ENCODE results near the gene TDRD3. TPM values are rescaled to one million over a fixed set of nuclear protein-coding genes. Genes with fewer than 3 reads are reported as not detected.

TDRD3 gene
- total RNA-seq, 1 donor from 2014 or later: 25.6 TPM

GRCh38 chr13:60441761-60442160, 44.7 kb downstream of the TDRD3 start:
- H3K4me1 ChIP-seq: no peaks in the 10 kb centered on the region
- no peak overlapping the region for H3K4me3 ChIP-seq
- TF ChIP-seq, protein P1, sequence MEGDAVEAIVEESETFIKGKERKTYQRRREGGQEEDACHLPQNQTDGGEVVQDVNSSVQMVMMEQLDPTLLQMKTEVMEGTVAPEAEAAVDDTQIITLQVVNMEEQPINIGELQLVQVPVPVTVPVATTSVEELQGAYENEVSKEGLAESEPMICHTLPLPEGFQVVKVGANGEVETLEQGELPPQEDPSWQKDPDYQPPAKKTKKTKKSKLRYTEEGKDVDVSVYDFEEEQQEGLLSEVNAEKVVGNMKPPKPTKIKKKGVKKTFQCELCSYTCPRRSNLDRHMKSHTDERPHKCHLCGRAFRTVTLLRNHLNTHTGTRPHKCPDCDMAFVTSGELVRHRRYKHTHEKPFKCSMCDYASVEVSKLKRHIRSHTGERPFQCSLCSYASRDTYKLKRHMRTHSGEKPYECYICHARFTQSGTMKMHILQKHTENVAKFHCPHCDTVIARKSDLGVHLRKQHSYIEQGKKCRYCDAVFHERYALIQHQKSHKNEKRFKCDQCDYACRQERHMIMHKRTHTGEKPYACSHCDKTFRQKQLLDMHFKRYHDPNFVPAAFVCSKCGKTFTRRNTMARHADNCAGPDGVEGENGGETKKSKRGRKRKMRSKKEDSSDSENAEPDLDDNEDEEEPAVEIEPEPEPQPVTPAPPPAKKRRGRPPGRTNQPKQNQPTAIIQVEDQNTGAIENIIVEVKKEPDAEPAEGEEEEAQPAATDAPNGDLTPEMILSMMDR (IDR thresholded peaks at IDR 0.05): no peak
- no peaks in the 10 kb centered on the region for H3K36me3 ChIP-seq
- no peaks in the 10 kb centered on the region for H3K9me3 ChIP-seq
- DNase-seq (no peak), ATAC-seq (no peak)
- H3K27me3 ChIP-seq: no peaks in the 10 kb centered on the region
- intact Hi-C loops (cut with DNase I): no loop called here
- H3K27ac ChIP-seq: no peak overlapping the region

DNA sequence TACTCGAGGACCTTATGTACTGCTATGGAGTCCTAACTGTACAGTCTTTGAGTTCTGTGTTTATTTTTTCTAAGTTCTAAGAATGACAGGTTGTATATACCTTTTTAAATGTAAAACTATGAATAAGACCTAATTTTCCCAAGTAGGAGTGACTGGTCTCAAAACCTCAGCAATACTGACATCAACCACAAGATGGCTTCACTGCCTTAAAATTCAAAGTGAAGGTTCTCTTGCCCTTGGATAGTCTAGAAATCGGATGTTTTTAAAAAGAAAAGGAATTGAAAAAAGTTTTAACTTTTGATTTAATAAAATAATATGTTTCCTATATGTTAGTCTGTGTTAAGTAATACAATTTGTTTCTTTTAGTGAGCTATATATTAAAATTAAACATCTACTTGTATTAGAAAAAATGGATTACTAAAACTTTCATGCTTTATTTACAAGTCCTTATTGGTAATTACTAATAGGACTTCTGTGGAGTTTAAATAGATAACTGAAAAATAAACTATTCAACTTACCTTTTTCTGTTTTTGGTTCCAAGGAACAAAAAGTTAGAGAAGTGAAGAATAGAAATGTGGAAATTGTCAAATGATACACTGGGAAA, 52.0 kb downstream of the TDRD3 start:
- DNase-seq: no peak
- H3K36me3 ChIP-seq: no peaks in the 10 kb centered on the region
- TF ChIP-seq, protein P1 (IDR thresholded peaks at IDR 0.05): peak; percentile 78

GRCh38 chr13:60453490-60453889, 56.5 kb downstream of the TDRD3 start:
- ATAC-seq: no peak
- Histone ChIP-seq H3K9me3 (no peaks in the 10 kb centered on the region), H3K4me1 (no peaks in the 10 kb centered on the region), H3K27me3 (no peaks in the 10 kb centered on the region), H3K4me3 (no peak overlapping the region), H3K27ac (no peak overlapping the region), H3K36me3 (no peaks in the 10 kb centered on the region)
- intact Hi-C loops (cut with DNase I): no loop called here
- no peak for DNase-seq
- TF ChIP-seq, protein P1 (IDR thresholded peaks at IDR 0.05): no peak

More for the DNA sequence above, 52.0 kb downstream of the TDRD3 start:
- H3K27ac ChIP-seq: no peak overlapping the region
- intact Hi-C loops (cut with DNase I): no loop called here
- H3K4me1 ChIP-seq: no peaks in the 10 kb centered on the region
- H3K9me3 ChIP-seq: no peaks in the 10 kb centered on the region
- ATAC-seq: peak; percentile 68
- no peaks in the 10 kb centered on the region for H3K27me3 ChIP-seq
- no peak overlapping the region for H3K4me3 ChIP-seq

GRCh38 chr13:60454425-60454824, 57.4 kb downstream of the TDRD3 start:
- intact Hi-C loops (cut with DNase I): no loop called here

GRCh38 chr13:60463787-60464186, 66.8 kb downstream of the TDRD3 start:
- TF ChIP-seq, protein P1 (IDR thresholded peaks at IDR 0.05): no peak
- peaks cover 3% of the 10 kb centered on the region for H3K36me3 ChIP-seq
- intact Hi-C loops (cut with DNase I): no loop called here
- no peaks in the 10 kb centered on the region for H3K9me3 ChIP-seq
- no peak overlapping the region for H3K27ac ChIP-seq
- no peaks in the 10 kb centered on the region for H3K4me1 ChIP-seq
- no peak for DNase-seq
- H3K4me3 ChIP-seq: no peak overlapping the region
- no peaks in the 10 kb centered on the region for H3K27me3 ChIP-seq
- no peak for ATAC-seq

More at GRCh38 chr13:60454425-60454824, 57.4 kb downstream of the TDRD3 start:
- TF ChIP-seq, protein P1 (IDR thresholded peaks at IDR 0.05): no peak
- no peak overlapping the region for H3K4me3 ChIP-seq
- no peak overlapping the region for H3K27ac ChIP-seq
- ATAC-seq: no peak
- no peaks in the 10 kb centered on the region for H3K36me3 ChIP-seq
- H3K27me3 ChIP-seq: no peaks in the 10 kb centered on the region
- no peak for DNase-seq
- H3K9me3 ChIP-seq: no peaks in the 10 kb centered on the region
- H3K4me1 ChIP-seq: no peaks in the 10 kb centered on the region

- Histone ChIP-seq H3K4me1 (no peaks in the 10 kb centered on the region), H3K27ac (no peak overlapping the region), H3K27me3 (no peaks in the 10 kb centered on the region), H3K9me3 (no peaks in the 10 kb centered on the region), H3K4me3 (no peak overlapping the region), H3K36me3 (no peaks in the 10 kb centered on the region)
- DNase-seq: no peak
- intact Hi-C loops (cut with DNase I): no loop called here
- ATAC-seq: peak; percentile 81
- TF ChIP-seq, protein P1 (IDR thresholded peaks at IDR 0.05): no peak
These were observed 70.1 kb downstream of the TDRD3 start for GRCh38 chr13:60467098-60467497.

Measured in upper lobe of right lung (tissue), 1 donor.